ENCODE data around the gene TAGLN2. TPM values are rescaled to one million over a fixed set of nuclear protein-coding genes. Genes with fewer than 3 reads are reported as not detected.

TAGLN2 gene
- polyA plus RNA-seq, 6 donors from 2014 or later = 1,235 to 1,676 (median 1,380) TPM

GRCh38 chr1:159929155-159930051, 4.1 kb upstream of the TAGLN2 start:
- H3K27ac Mint-ChIP-seq = peak overlapping the region in 1 of 6 donors; percentile 100
- H3K4me1 Mint-ChIP-seq = peaks cover 24 to 37% (median 29%) of the 10 kb centered on the region in 3 donors
- ATAC-seq (ENCODE audit: low read depth in 2 of 2) (no peak), DNase-seq (no peak)
- no peaks in the 10 kb centered on the region for H3K9me3 Mint-ChIP-seq
- H3K4me3 Mint-ChIP-seq = peak overlapping the region in 1 of 8 donors; percentile 4
- peaks cover 0 to 29% (median 14%) of the 10 kb centered on the region in 3 donors for H3K27me3 Mint-ChIP-seq
- H3K36me3 Mint-ChIP-seq = peaks cover under 1 to 14% of the 10 kb centered on the region in 2 donors

DNA sequence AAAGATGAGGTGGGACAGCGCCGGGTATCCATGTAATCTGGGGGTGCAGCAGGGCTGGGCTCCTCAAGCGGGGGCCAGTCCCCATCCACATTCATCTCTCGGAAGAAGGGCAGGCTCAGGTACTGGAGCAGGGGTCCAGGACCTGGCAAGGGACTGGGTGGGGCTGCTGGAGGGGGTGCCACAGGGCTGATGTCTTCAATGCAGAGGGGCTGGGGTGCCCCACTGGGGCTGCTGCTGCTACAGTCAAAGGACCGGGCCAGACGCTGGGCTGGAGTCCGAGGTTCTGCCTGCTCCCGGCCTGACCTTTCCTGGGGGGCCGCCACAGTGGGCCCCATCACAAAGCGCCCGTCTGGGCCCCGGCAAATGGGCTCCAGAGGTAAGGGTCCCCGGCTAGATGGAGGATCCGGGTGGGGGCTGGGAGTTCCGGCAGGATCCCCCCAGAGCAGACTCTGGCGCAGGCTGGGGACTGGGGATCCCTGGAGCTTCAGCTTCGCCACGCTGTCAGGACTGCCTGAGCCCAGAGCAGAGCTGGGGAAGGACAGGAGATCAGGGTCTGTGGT, 3.3 kb upstream of the TAGLN2 start:
- peak overlapping the region in 2 of 6 donors; percentile 26 to 100 for H3K27ac Mint-ChIP-seq

GRCh38 chr1:159927849-159928431, 2.6 kb upstream of the TAGLN2 start:
- H3K36me3 Mint-ChIP-seq = peaks cover 9 to 23% of the 10 kb centered on the region in 2 donors
- peaks cover 0 to 30% (median 14%) of the 10 kb centered on the region in 3 donors for H3K27me3 Mint-ChIP-seq
- DNase-seq (no peak), ATAC-seq (ENCODE audit: low read depth in 2 of 2) (no peak)
- H3K4me3 Mint-ChIP-seq = peak overlapping the region in 1 of 8 donors; percentile 96
- H3K27ac Mint-ChIP-seq = peak overlapping the region in 1 of 6 donors; percentile 100
- peaks cover 0 to 3% (median 2%) of the 10 kb centered on the region in 7 donors for H3K9me3 Mint-ChIP-seq
- H3K4me1 Mint-ChIP-seq = peaks cover 30 to 47% (median 44%) of the 10 kb centered on the region in 3 donors

More for the DNA sequence above, 3.3 kb upstream of the TAGLN2 start:
- Mint-ChIP-seq H3K9me3 (peaks cover 0 to 3% (median 2%) of the 10 kb centered on the region in 7 donors), H3K36me3 (peaks cover 9 to 20% of the 10 kb centered on the region in 2 donors), H3K4me3 (no peak overlapping the region), H3K4me1 (peaks cover 25 to 41% (median 38%) of the 10 kb centered on the region in 3 donors), H3K27me3 (peaks cover 0 to 29% (median 14%) of the 10 kb centered on the region in 3 donors)
- DNase-seq = no peak
- ATAC-seq (ENCODE audit: low read depth in 2 of 2) = no peak

DNA sequence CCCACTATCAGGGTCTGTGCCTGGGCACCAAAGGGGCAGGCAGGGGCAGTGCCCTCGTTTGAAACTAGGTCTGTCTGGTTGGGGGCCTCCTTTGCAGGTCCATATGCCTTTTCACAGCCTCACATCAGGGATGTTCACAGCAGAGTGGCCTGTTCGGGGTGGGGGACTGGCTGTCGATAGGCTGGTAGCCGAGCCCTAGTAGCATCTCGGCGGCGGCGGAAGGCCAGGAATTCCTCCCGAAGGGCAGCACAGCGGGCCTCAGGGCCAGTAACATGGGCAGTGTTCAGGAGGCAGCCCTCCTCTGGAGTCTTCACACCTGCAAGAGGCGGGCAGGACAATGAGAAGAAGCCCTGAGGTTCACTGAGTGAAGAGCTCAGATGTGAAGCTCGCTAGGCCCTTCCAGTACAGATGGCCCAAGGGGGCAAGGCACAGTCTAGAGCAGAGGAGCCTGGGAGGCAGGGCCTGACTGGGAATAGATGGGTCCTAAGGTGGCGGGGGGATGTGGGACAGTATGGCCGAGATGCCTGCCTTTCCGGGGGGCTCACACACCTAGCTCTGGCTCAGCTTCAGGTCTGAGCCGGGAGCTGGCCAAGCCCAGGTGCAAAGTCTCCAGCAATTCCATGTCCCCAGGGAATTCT, 2.0 kb upstream of the TAGLN2 start:
- peak overlapping the region in 2 of 6 donors; percentile 51 to 100 for H3K27ac Mint-ChIP-seq
- ATAC-seq (ENCODE audit: low read depth in 2 of 2) (no peak), DNase-seq (no peak)
- peak overlapping the region in 6 of 8 donors; percentile 34 to 96 (median 60) for H3K4me3 Mint-ChIP-seq
- peaks cover 36 to 53% (median 48%) of the 10 kb centered on the region in 3 donors for H3K4me1 Mint-ChIP-seq
- peaks cover 0 to 3% (median 2%) of the 10 kb centered on the region in 7 donors for H3K9me3 Mint-ChIP-seq
- H3K36me3 Mint-ChIP-seq = peaks cover 9 to 23% of the 10 kb centered on the region in 2 donors
- peaks cover 0 to 30% (median 14%) of the 10 kb centered on the region in 3 donors for H3K27me3 Mint-ChIP-seq

DNA sequence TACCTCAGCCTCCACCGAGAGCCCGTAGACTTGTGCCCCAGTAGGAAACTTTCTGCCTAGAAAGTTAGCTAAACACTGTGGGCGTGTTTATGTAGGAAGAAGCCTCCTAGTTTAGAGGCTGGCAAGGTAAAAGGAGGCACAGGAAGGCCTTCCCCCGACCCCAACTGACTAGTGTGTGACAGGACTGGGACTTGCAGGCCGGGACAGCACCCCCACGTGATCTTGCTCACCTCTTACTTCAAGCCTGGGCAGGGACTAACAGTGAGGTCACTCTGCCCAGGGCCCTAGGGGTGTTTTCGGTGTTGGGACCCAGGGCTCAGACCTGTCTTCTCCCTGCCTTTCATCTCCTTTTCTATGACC, 392 bp upstream of the TAGLN2 start:
- Mint-ChIP-seq H3K4me1 (peaks cover 53 to 70% (median 56%) of the 10 kb centered on the region in 3 donors), H3K9me3 (peaks cover 0 to 3% (median 2%) of the 10 kb centered on the region in 7 donors), H3K27me3 (peaks cover 0 to 28% (median 11%) of the 10 kb centered on the region in 3 donors), H3K4me3 (peak overlapping the region; percentile 92 to 99 (median 96)), H3K36me3 (peaks cover 9 to 27% of the 10 kb centered on the region in 2 donors), H3K27ac (peak overlapping the region; percentile 99 to 100 (median 100))
- DNase-seq = no peak
- ATAC-seq (ENCODE audit: low read depth in 2 of 2) = no peak

DNA sequence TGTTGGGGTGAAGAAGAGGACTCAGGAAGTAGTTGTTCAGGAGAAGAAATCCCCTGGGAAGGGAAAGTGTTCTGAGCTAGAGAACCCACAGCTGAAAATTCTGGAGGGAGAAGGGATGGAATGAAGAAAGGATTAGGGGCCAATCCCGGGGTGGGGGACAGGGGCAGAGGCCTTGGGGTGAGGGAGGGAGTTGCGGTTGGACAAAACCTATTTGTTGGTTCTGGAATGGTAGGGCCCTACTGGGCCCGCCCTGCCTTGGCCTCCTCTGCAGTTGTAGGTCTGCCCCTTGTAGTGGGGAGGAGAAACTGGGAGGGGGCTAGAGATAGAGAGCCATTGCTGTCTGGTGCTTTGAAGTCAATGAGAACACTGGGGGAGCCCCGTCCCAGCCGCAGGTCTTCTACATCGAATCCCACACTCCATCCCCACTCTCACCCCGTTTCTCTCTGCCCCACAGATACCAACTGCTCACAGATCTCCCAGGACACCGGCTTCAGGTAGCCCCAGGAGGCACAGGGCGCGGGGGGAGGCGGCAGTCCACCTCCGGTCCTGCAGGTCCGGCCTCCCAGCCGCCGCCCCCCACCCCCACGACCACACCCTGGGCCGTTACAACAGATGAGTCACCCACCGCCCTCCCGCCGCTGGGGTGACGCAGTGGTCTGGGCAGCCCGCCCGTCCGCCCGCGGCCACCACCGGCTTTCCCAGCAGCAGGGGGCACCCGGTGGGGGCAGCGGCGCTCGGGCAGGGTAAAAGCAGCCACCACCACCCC, 1.1 kb downstream of the TAGLN2 start:
- peak; percentile 68 for DNase-seq

DNA sequence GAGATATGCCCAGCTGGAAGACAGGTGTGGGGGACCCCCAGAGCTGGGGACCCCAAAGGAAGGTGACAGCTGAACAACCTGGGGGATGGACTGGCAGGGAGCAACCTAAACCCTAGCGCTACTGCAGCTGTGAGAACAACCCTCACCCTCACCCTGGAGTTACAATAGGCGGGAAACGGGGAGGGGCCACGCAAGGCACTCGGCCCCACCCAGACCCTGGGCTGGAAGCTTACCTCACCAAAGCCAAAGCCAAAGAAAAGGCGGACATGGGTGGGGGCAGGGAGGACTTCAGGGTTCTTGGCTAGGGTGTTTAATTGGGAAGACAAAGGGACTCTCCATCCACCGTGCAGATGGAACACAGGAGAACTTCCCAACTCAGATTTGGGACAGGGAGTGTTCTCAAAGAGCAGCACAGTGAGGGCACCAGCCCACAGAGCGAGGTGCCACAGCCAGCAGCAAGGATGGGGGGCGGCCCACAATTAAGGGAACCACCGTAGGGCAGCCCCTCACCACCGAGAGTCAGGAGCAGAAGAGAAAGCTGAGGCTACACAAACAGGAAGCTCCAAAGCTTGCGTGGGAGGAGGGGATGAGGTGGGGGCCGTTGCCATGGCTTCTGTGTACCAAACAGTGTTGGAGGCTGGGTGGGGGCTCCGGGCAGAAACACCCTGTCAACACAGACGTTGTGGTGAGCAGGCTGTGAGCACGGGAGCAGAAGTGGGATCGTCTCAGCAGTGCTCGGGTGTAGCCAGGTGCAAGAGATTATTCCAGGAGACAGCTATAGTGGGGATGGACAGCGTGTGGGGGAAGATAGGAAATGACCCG, 1.9 kb downstream of the TAGLN2 start:
- H3K36me3 Mint-ChIP-seq = peaks cover 10 to 27% of the 10 kb centered on the region in 2 donors
- ATAC-seq (ENCODE audit: low read depth in 2 of 2) = peak; percentile 56 to 58
- peaks cover 0 to 3% (median 2%) of the 10 kb centered on the region in 7 donors for H3K9me3 Mint-ChIP-seq
- peaks cover 59 to 75% (median 67%) of the 10 kb centered on the region in 3 donors for H3K4me1 Mint-ChIP-seq
- H3K27me3 Mint-ChIP-seq = peaks cover 0 to 12% (median 0%) of the 10 kb centered on the region in 3 donors
- peak; percentile 97 for DNase-seq
- peak overlapping the region; percentile 92 to 99 (median 96) for H3K4me3 Mint-ChIP-seq
- peak overlapping the region; percentile 99 to 100 (median 100) for H3K27ac Mint-ChIP-seq

More for the DNA sequence above, 1.1 kb downstream of the TAGLN2 start:
- Mint-ChIP-seq H3K4me3 (peak overlapping the region; percentile 92 to 99 (median 96)), H3K27ac (peak overlapping the region; percentile 99 to 100 (median 100)), H3K27me3 (peaks cover 0 to 18% (median 5%) of the 10 kb centered on the region in 3 donors), H3K9me3 (peaks cover 0 to 3% (median 2%) of the 10 kb centered on the region in 7 donors), H3K4me1 (peaks cover 63 to 79% (median 67%) of the 10 kb centered on the region in 3 donors), H3K36me3 (peaks cover 9 to 29% of the 10 kb centered on the region in 2 donors)
- peak; percentile 17 to 25 for ATAC-seq (ENCODE audit: low read depth in 2 of 2)

- Mint-ChIP-seq H3K9me3 (peaks cover 0 to 3% (median 2%) of the 10 kb centered on the region in 7 donors), H3K4me1 (peaks cover 67 to 82% (median 74%) of the 10 kb centered on the region in 3 donors), H3K36me3 (peaks cover 18 to 35% of the 10 kb centered on the region in 2 donors), H3K27ac (peak overlapping the region; percentile 99 to 100 (median 100)), H3K4me3 (peak overlapping the region; percentile 92 to 99 (median 96)), H3K27me3 (peaks cover 0 to 12% (median 0%) of the 10 kb centered on the region in 3 donors)
- DNase-seq (no peak), ATAC-seq (ENCODE audit: low read depth in 2 of 2) (no peak)
Observed at GRCh38 chr1:159922511-159923202, 2.6 kb downstream of the TAGLN2 start.

DNA sequence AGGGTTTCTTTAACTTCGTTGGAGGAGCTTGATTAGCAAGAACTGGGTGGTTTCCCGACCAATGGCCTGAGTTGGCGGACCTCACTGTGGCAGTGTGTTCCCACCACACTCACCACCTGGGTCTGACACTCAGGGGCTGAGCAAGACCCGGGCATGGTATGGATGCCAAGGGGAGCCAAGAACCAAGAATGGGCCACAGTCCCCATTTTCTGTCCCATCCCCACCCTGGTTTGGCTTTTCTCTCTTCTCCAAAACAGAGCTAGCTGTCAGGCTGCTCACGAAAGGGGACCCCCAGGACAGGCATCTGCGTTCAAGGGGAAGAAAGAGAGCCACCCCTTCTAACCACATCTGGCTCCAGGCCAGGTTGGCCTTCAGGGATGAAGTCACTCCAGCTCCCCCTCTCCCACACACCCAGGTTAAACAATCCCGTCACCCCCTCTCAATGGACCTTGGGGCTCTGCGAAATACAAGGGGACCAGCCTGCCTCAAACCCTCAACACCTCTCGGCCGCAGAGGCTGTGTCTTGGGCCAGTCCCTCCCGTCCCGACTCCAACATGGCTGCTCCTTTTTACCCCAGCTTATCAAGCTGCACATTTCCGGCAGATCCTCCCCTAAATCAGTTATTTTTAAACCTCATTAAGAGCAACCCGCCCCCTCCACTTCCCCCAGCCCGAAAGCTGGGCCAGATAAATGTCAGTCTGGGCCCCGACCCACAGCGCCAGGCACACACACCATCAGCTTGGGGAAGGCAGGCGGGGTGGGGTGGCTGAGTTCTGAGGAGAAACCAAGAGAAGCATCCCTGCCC, 3.4 kb downstream of the TAGLN2 start:
- DNase-seq (peak; percentile 51), ATAC-seq (ENCODE audit: low read depth in 2 of 2) (peak in 1 of 2 donors; percentile 4)
- Mint-ChIP-seq H3K36me3 (peaks cover 22 to 38% of the 10 kb centered on the region in 2 donors), H3K4me1 (peaks cover 71 to 84% (median 74%) of the 10 kb centered on the region in 3 donors), H3K9me3 (peaks cover 0 to 3% (median 2%) of the 10 kb centered on the region in 7 donors), H3K27me3 (peaks cover 0 to 6% (median 0%) of the 10 kb centered on the region in 3 donors), H3K4me3 (peak overlapping the region; percentile 92 to 99 (median 96)), H3K27ac (peak overlapping the region; percentile 99 to 100 (median 100))

DNA sequence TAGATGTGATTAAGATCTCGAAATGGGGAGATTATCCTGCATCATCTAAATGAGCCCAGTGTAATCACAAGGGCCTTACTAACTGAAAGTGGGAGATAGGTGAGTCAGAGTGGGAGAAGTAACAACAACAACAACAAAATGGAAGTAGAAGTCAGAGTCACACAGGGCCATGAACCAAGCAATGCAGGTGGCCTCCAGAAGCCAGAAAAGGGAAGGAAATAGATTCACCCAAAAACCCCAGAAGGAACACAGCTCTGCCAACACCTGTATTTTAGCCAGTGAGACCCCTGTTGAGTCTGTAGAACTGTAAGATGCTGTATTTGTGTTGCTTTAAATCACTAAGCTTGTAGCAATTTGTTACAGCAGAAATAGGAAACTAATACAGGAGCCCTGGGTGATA, 4.1 kb downstream of the TAGLN2 start:
- peaks cover 0 to 6% (median 0%) of the 10 kb centered on the region in 3 donors for H3K27me3 Mint-ChIP-seq
- peaks cover 22 to 38% of the 10 kb centered on the region in 2 donors for H3K36me3 Mint-ChIP-seq
- H3K27ac Mint-ChIP-seq = peak overlapping the region; percentile 99 to 100 (median 100)
- ATAC-seq (ENCODE audit: low read depth in 2 of 2) = peak; percentile 23 to 29
- DNase-seq = peak; percentile 80
- peak overlapping the region; percentile 92 to 99 (median 96) for H3K4me3 Mint-ChIP-seq
- H3K4me1 Mint-ChIP-seq = peaks cover 66 to 83% (median 73%) of the 10 kb centered on the region in 3 donors
- peaks cover 0 to 3% (median 2%) of the 10 kb centered on the region in 7 donors for H3K9me3 Mint-ChIP-seq

All from naive B cell (primary cell).